ENCODE results near the gene CS.
"Not testable (repeated sequence)": the region's sequence is repeated elsewhere in the genome, so short reads cannot be mapped to it uniquely, and the experiment has no call there.

CS gene

GRCh38 chr12:56324206-56324605 is 24.1 kb upstream of the CS start:
- ATAC-seq: no peak
- TF ChIP-seq TCF4 (CRISPR knock-in tag; IDR thresholded peaks at IDR 0.05; ENCODE audit: borderline replicate concordance) (no peak), GLIS3 (CRISPR knock-in tag; IDR thresholded peaks at IDR 0.05) (no peak), ZNF70 (CRISPR knock-in tag; IDR thresholded peaks at IDR 0.05) (no peak), ZNF8 (CRISPR knock-in tag; IDR thresholded peaks at IDR 0.05) (no peak), ZC3H10 (CRISPR knock-in tag; IDR thresholded peaks at IDR 0.05) (no peak), BACH2 (CRISPR knock-in tag; IDR thresholded peaks at IDR 0.05; ENCODE audit: borderline replicate concordance) (no peak), POU6F1 (CRISPR knock-in tag; IDR thresholded peaks at IDR 0.05; ENCODE audit: borderline replicate concordance, low read depth) (no peak), ZNF565 (CRISPR knock-in tag; conservative IDR thresholded peaks at IDR 0.05; ENCODE audit: low read depth) (no peak), TSHZ2 (CRISPR knock-in tag; IDR thresholded peaks at IDR 0.05) (no peak), ISL1 (CRISPR knock-in tag; IDR thresholded peaks at IDR 0.05) (no peak)

GRCh38 chr12:56321610-56322009 is 21.5 kb upstream of the CS start:
- not testable (repeated sequence) for ATAC-seq

GRCh38 chr12:56321027-56321426 is 20.9 kb upstream of the CS start:
- no peak for ATAC-seq
- TF ChIP-seq ARNTL (CRISPR knock-in tag; IDR thresholded peaks at IDR 0.05; ENCODE audit: borderline replicate concordance, low read depth) (no peak), GLIS3 (CRISPR knock-in tag; IDR thresholded peaks at IDR 0.05) (no peak), ESRRG (CRISPR knock-in tag; IDR thresholded peaks at IDR 0.05) (no peak), ZFP30 (CRISPR knock-in tag; IDR thresholded peaks at IDR 0.05) (no peak), CSDC2 (CRISPR knock-in tag; IDR thresholded peaks at IDR 0.05) (no peak), CREB5 (CRISPR knock-in tag; IDR thresholded peaks at IDR 0.05; ENCODE audit: low read depth) (no peak), BACH2 (CRISPR knock-in tag; IDR thresholded peaks at IDR 0.05; ENCODE audit: borderline replicate concordance) (no peak), ISL1 (CRISPR knock-in tag; IDR thresholded peaks at IDR 0.05) (no peak), ZNF8 (CRISPR knock-in tag; IDR thresholded peaks at IDR 0.05) (no peak), OSR1 (CRISPR knock-in tag; IDR thresholded peaks at IDR 0.05) (no peak), TSHZ2 (CRISPR knock-in tag; IDR thresholded peaks at IDR 0.05) (no peak), TOX (CRISPR knock-in tag; IDR thresholded peaks at IDR 0.05; ENCODE audit: borderline replicate concordance) (no peak), ZNF70 (CRISPR knock-in tag; IDR thresholded peaks at IDR 0.05) (no peak), ZNF565 (CRISPR knock-in tag; conservative IDR thresholded peaks at IDR 0.05; ENCODE audit: low read depth) (no peak), ZFP3 (CRISPR knock-in tag; IDR thresholded peaks at IDR 0.05) (no peak)

- no peak for ATAC-seq
- TF ChIP-seq ARNTL (CRISPR knock-in tag; IDR thresholded peaks at IDR 0.05; ENCODE audit: borderline replicate concordance, low read depth) (no peak), ZNF565 (CRISPR knock-in tag; conservative IDR thresholded peaks at IDR 0.05; ENCODE audit: low read depth) (no peak), CSDC2 (CRISPR knock-in tag; IDR thresholded peaks at IDR 0.05) (no peak), ZC3H10 (CRISPR knock-in tag; IDR thresholded peaks at IDR 0.05) (no peak), ZNF8 (CRISPR knock-in tag; IDR thresholded peaks at IDR 0.05) (no peak), RARB (CRISPR knock-in tag; IDR thresholded peaks at IDR 0.05) (no peak), CREB5 (CRISPR knock-in tag; IDR thresholded peaks at IDR 0.05; ENCODE audit: low read depth) (no peak), ZNF70 (CRISPR knock-in tag; IDR thresholded peaks at IDR 0.05) (no peak), TSHZ2 (CRISPR knock-in tag; IDR thresholded peaks at IDR 0.05) (no peak), CSRNP3 (CRISPR knock-in tag; IDR thresholded peaks at IDR 0.05) (no peak), BACH2 (CRISPR knock-in tag; IDR thresholded peaks at IDR 0.05; ENCODE audit: borderline replicate concordance) (no peak), ISL1 (CRISPR knock-in tag; IDR thresholded peaks at IDR 0.05) (no peak), OSR1 (CRISPR knock-in tag; IDR thresholded peaks at IDR 0.05) (no peak)
Measured at GRCh38 chr12:56317675-56318074, 17.5 kb upstream of the CS start.

All from SK-N-SH treated with all-trans-retinoic acid at 6 μM for 48 hours (cell line).